Ovary (tissue), 3 donors: Measurements from ENCODE around the gene EGFLAM.

Experiments used
- CTCF ChIP-seq, 3 donors: fragments of 450-650 bp in 2 of 3; fragments of 200-600 bp in 1 of 3; IDR thresholded peaks; one replicate each; pipeline versions ENCODE4 v1.5.1 to v1.8.0; 2016 to 2022; ENCODE audit warnings: antibody characterized with exemption in 3 of 3, mild to moderate bottlenecking in 1 of 3
- EP300 ChIP-seq: sonication (generic); formaldehyde crosslinking; IDR thresholded peaks from one replicate; pipeline ENCODE4 v1.6.1; 2017; ENCODE audit warnings: antibody characterized with exemption
- POLR2A ChIP-seq: fragments of 450-650 bp; IDR thresholded peaks from one replicate; pipeline ENCODE4 v1.6.1; 2017; ENCODE audit warnings: antibody characterized with exemption, mild to moderate bottlenecking, moderate library complexity
- donor health status: DM: no; HTN: no; CAD: no.

GRCh38 chr5:38448568-38449350 lies 190.4 kb downstream of the EGFLAM start:
- TF ChIP-seq CTCF (IDR thresholded peaks at IDR 0.05) (no peak), EP300 (no peak), POLR2A (no peak)
